SK-N-SH treated with all-trans-retinoic acid at 6 μM for 48 hours (cell line): ENCODE data around the gene PLA2G12B.

Experiments used
- ARNTL ChIP-seq: fragments of 450-650 bp; formaldehyde crosslinking; IDR thresholded peaks from 2 replicates; pipeline ENCODE4 v1.5.0; 2020; ENCODE audit warnings: low read depth, mild to moderate bottlenecking, moderate library complexity, borderline replicate concordance
- RARB ChIP-seq: fragments of 250-450 bp; sonication (Bioruptor Pico); IDR thresholded peaks from 2 replicates; pipeline ENCODE4 v1.8.0; 2021; ENCODE audit warnings: mild to moderate bottlenecking, moderate library complexity
- ZNF565 ChIP-seq: fragments of 450-650 bp; formaldehyde crosslinking; conservative IDR thresholded peaks from 2 replicates; pipeline ENCODE4 v1.5.0; 2020; ENCODE audit warnings: low read depth, mild to moderate bottlenecking, moderate library complexity

GRCh38 chr10:72951760-72952159, 2.8 kb downstream of the PLA2G12B start:
- TF ChIP-seq ZNF565 (no peak), ARNTL (CRISPR knock-in tag) (no peak), RARB (CRISPR knock-in tag) (no peak)
